HG03558 (cell line): ENCODE results near the gene FNDC10.
"Not testable (repeated sequence)": the region's sequence is repeated elsewhere in the genome, so short reads cannot be mapped to it uniquely, and the experiment has no call there.

Source experiments
- ATAC-seq: cut with Tn5 transposase; IDR thresholded peaks from one replicate; pipeline ENCODE4 v1.9.1; 2021; ENCODE audit warnings: moderate number of reproducible peaks; ENCODE audit not compliant: unreplicated experiment; ENCODE audit errors: extremely low read depth

The FNDC10 gene

DNA sequence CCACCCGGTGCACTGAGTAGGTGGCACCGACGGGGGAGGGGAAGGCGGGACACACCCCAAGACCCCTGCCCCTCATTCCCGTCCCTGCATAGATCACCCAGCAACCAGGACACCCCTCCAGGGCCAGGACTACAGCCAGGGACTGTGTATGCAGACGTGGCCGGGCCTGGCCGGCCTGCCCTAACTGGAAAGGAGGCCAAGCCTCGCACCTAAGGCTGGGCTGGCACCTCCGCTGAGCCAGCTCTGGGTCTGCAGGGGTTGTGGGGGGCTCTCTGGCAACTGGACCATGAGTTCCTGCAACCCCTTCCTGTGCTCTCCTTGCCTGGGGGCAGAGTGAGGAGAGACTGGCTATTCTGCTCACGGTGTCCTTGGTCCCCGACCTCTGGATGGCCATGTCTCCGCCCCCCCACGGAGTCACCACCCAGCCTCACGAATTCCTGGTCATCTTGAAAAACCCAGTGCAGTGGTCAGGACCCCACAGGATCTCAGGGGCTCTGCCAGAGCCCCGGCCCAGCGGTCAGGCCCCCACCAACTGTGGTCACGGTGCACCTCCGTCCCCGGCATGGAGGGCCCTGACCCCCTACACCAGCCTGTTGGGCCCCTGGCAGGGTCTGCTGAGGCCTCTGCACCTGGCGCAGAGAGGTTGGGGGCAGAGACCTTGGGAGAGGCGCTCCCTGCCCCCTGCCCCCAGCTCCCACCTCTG is 1.1 kb upstream of the FNDC10 start:
- no peak for ATAC-seq

DNA sequence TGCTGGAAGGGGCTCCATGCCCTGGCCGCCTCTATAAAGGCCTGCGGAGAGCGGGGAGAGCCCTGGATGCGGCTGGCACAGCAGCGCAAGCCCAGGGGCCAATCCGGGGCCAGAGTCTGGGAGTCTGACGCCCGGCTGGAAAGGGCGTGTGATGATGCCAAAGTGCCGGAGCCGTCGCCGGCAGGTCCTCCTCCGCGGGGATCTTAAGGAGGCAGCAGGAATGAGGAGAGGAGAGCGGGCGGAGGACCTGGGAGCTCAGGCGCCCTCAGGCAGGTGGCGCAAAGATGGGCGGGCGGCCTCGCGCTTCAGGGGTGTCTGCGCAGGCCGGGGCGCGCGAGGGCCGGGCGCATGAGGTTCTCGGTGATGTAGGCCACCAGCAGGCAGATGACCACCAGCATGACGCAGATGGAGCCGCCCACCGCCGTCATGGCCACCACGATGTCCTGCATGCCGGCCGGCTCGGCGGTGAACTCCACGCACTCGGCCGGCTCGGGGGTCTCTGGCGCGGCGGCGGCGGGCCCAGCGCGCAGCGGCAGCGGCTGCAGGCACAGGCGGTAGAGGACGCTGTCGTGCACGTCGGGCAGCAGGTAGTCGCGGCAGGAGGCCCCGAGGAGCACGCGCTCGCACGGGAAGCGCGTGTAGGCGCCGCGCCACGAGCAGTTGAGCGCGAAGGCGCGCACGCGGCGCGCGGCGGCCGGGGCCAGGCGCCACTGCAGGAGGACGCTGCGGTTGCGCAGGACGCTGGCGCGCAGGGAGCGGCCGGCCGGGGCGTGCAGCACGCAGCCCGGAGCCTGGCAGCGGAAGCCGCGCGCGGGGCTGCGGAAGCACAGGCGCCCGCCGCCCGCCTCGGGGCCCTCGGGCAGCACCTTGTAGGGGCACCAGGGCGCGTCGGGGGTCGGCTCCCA is 653 bp downstream of the FNDC10 start:
- ATAC-seq = no peak

DNA sequence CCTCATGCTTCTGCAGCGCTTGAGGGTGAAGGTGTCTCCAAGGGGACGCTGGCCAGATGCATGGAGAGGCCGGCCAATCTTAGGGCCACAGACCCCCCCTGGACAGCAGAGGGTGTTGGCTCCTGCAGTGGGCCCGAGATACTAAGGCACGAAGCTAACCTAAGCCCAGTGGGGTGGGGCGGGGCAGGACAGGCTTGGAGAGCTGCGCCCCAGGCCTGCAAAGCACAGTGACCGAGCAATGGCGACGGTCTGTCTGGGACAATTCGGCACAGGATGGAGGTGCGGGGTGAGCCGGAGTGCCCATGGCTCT is 1.3 kb downstream of the FNDC10 start:
- ATAC-seq = no peak

DNA sequence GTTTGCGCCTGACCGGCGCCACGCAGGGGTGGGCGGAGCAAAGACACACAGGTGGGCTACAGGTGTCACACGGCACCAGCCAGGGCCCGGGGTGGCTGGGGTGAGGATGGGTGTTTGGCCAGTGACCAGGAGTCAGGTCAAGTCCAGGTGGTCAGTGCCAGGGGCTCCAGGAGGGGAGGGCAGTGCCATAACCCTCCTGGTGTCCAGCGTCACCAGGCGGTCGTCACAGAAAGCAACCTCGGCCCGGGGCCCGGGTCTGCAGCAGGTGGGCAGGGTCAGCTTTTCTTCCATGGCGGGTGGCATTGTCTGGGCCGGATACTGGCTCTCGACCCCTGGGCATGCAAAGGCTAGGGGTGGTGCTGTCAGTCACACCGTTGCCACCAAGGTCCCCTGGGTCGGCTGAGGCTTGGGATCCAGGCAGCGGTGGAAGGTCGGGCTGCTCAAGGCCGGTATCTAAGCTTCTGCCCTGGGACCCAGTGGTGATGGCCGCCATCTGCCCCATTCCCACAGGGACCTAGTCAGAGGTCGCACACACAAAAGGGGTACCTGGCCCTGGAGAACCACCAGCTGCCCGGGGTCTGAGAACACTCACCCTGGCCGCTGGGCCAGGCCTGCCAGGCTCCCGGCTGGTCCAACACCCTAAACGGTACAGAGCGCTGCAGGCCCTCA is 1.8 kb downstream of the FNDC10 start:
- no peak for ATAC-seq

DNA sequence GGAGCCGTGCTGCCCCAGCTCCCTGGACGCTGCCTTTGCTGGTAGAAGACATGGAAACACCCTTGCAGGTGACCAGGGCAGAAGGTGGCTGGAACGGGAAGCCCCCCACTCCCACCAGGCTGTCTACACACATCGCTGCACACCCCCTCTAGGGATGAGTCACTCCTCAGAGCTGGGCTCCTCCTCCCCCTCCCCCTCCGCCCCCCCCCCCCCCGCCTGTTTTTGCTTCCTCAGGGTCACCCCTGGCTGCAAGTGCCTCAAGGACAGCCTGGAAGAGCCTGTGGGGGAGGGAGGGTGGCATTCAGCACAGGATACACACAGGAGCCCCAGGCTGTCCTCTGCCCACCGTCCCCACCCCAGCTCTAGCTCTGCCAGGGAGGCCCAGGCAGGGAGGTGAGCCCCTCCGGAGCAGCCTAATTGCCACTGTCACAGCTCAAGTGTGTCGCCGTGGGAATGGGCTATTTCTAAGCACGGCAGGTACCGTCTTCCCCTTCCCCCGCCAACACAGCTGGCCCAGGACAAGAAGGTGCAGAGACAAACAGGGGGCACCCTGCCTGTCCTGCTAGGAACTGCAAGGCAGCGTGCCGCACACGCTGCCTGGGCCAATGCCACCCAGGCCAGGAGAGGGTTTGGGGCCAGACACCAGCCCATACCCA is 2.5 kb downstream of the FNDC10 start:
- no peak for ATAC-seq

DNA sequence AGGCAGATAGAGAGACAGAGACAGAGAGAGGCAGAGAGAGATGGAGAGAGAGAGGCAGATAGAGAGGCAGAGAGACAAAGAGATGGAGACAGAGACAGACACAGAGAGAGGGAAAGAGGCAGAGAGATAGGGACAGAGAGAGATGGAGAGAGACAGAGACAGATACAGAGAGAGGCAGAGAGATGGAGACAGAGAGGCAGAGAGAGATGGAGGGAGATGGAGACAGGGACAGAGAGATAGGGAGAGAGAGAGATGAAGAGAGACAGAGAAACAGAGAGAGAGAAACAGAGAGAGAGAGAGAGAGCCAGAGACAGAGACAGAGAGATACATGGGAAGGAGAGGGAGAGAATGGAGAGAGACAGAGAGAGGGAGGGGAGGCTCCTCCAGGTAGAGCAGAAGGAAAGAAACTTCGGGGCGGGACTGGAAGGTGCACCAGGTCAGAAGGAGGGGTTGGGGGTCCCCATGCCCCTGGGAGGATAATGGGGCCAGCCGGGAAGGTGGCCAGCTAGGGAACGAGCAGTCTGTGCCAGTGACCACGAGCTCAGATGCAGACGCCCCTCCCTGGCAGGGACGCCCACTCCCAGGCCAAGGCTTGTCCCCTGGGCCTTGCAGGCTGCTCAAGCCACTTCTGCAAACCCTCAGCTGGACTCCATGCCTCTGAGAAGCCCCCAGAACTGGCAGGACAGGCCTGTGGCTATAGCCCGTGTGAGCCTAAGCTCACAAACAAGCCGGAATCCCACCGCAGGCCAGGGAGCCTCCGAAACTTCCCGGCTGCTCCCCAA is 3.3 kb downstream of the FNDC10 start:
- no peak for ATAC-seq

DNA sequence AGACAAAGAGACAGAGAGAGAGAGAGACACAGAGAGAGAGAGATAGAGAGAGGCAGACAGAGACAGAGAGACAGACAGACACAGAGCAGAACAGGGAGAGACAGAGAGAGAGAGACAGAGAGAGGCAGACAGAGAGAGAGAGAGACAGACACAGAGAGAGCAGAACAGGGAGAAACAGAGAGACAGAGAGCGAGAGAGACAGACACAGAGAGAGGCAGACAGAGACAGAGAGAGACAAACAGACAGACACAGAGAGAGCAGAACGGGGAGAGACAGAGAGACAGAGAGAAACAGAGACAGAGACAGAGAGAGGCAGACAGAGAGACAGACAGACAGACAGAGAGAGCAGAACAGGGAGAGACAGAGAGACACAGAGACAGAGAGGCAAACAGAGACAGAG is 4.6 kb downstream of the FNDC10 start:
- not testable (repeated sequence) for ATAC-seq

DNA sequence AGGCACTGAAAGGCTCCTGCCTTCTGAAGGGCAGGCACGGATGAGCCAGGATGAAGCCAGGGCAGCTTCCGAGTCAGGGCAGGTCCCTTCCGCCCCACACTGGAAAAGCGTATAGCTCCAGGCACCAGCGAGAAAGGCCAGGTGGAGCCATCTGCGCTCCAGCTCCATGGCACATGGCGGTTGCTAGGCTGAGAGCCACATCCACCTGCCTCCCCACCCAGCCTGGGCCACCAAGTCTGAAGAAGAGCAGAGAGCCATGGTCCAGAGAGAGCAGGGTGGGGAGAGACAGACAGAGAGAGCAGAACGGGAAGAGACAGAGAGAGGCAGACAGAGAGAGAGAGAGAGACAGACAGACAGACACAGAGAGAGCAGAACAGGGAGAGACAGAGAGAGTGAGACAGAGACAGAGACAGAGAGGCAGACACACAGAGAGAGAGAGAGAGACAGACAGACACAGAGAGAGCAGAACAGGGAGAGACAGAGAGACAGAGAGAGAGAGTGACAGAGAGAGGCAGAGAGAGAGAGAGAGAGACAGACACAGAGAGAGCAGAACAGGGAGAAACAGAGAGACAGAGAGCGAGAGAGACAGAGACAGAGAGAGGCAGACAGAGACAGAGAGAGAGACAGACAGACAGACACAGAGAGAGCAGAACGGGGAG is 5.2 kb downstream of the FNDC10 start:
- no peak for ATAC-seq

DNA sequence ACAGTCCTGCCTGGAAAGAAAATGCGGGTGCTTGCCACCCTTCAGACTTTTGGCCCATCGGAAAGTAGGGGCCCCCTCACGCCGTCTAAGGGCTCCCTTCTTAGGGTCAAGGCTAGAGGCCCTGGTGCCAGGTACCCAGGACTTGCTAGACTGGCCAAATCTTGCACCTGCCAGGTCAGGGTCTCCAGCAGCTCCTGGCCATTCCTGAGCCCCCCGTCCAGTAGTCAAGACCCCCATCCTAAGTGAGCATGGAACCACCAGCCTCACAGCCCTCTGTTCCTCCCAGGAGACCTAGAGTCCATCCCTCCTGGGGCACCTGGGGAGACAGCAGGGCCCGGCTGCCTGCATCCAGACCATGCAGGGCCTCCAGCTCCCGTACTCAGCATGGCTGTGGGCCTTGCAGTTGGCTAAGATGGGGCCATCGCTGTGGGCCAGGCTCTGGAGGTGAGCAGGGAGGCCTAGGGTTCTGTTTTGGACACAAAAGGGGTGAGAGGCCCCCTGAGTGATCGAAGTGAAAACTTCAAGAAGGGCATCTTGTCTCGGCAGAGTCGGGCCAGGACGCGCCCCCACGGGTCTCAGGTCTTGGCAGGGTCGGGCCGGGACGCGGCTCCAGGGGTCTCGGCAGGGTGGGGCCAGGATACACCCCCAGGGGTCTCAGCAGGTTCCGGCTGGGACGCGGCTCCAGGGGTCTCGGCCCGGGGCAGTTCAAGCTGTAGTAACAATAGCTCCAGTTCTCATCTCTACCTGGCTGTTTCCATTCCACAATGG is 5.9 kb downstream of the FNDC10 start:
- ATAC-seq = no peak

DNA sequence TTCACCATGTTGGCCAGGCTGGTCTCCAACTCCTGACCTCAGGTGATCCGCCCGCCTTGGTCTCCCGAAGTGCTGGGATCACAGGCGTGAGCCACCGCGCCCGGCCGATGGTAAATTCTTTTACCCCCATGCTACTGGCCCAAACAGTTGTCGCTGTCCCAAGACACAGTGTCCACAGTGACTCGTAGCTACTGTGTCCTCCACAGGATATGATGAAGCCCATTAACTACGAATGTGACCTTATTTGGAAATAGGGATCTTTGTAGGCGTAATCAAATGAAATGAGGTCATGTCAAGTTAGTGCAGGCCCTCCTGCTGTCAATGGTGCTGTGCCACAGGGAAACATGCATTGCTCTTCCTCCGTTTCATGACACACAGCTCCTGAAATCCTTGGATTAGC is 8.5 kb downstream of the FNDC10 start:
- ATAC-seq = no peak

DNA sequence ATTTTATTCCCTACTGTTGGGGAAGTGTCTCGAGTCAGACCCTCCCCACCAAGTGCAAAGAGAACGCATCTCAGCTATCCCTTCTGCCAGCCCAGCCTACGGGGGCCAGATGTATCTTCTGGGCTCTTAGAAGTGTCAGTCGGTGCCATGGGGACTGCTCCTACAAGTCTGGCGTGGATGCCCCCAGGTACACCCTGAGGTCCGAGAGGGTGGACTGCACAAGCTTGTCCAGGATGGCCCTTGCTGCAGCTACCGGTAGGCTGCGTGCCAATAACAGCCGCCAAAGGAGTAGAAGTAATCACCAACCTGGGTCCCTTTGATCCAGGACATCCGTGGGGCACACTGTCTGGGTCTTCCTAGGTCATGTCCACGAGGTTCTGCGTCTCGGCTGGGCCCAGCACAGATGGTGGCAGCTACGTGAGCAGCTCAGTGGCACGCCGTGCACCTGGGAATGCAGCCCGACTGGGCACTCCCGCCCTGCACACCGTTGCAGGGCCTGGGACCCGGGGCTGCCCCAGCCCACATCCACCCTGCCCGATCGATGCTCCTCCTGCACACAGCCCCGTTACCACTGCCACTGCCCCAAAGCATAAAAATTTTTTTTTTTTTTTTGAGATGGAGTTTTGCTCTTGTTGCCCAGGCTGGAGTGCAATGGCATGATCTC is 16.5 kb downstream of the FNDC10 start:
- no peak for ATAC-seq

DNA sequence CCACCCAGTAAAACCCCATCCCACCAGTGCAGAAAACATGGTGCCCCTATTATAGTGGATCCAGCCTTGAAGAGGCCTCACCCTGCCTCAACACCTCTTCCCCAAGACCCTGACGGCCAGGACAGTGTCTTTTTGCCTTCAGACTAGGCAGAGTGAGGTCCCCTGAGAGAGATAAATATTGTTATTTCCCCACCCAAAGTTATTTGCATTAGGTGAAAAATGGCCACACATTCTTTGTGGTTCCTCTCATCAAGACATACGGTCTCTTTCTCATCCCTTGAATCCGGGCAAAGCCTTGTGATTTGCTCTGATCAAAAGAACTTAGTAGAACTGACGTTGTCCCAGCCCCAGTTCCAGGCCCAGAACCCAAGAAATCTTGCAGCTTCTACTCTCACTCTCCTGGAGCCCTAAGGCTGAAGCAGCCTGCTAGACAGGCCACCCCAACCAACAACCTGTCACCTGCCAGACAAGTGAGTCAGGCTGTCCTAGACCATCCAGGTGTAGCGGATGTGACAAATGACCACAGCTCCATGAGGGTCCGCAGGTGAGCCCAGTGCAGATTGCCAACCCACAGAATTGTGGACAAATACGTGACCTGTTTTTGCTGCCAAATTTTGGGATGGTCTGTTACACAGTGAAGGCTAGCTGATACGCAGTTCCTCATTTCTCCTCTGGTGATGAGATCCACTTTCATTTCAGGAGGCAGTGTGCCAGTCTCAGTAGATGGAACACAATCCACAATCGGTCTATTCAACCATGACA is 17.2 kb downstream of the FNDC10 start:
- ATAC-seq = no peak

DNA sequence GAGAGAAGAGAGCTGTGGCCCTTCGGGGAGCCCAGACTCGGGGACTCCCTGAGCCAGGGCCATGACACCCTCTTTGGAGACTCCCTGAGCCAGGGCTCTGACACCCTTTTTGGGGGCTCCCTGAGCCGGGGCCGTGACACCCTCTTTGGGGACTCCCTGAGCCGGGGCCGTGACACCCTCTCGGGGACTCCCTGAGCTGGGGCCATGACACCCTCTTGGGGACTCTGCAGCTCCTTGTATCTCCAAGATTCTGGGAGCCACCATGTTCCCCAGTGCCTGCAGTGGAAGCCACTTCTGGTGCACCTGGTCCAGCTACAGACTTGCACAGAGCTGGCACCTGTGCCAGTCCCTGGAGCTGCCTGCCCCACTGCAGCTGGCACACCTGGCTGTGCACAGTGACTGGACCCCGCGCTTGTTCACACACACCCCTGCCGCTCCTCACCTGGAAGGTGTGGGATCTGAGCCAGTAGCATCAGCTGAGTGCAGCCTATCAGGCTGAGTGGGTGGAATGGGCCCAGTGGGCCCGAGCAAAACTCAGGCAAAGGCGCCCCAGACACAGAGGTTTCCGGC is 21.5 kb downstream of the FNDC10 start:
- no peak for ATAC-seq

DNA sequence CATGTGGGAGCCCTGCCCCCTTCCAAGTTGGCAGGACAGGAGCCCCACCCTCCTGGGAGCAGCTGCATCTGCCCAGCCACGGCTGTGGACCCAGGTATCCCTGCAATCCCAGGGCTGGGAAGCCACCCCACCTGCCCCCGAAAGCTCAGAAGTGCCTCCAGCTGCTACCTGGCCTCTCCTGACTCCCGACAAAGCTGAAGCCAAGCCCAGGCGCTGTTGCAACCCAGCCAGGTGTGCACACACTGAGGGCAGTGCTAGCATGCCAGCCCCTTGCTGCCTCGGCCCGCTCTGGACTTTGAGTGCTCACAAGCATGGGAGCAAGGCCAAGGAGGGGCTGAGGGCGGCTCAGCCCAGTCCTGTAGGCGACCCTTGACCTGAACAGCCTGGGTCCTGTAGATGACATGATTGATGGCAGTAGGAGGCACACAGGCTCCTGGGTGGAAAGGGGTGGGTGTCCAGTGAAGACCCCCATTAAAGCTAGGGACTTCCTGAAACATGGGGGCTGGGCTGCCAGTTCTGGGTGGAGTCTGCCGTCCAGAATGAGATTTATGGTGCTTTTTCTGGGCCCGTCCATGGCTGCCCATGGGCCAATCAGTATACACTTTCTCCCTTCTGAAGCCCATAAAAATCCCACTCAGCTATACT is 22.4 kb downstream of the FNDC10 start:
- ATAC-seq = no peak

DNA sequence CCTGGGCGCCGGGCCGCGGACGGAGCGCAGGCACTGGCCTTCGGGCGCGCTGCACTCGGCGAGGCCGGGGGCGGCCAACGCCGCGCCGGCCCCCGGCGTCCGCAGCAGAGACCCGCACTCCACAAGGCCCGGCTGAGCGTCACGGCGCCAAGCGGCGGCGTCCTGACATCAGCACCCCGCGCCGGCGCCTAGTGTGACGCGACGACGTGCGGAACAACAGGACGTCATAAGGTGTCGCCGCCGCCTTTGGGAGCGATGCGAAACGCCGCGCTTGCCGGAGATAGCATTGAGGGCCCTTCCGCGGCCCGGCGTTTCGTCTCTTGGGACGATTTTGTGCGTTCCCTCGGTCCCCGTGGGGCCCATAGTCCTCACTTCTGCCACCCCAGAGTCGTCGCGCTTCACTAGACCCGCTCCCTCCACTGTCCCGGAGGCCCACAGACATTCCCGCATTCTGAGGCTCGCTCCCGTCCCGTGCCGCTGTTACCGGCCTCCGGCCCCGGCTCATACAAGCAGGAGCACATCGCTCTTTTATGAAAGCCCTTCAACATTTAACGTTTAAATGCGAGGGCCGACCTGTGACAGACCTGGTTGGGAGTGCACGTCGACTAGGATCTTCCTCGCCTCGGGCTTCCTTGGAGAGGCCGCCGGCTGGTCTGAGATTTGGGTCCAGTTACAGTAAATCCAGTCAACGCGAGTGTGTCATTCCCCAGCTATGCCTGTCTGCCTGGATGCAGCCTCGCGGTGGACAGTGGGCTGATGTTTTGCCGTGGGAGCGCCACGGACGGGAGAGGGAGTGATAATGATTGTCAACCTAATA is 25.0 kb downstream of the FNDC10 start, which contains the start of gene SSU72:
Gene SSU72 (minus strand): TSS at position 143 of the 817 bp plus-strand sequence. CDS start 306 bp downstream, outside the sequence.
- ATAC-seq = peak; percentile 49
